H1 (cell line): ENCODE measurements around the gene SERPING1. TPM values are rescaled to one million over a fixed set of nuclear protein-coding genes. Genes with fewer than 3 reads are reported as not detected.

ENCODE experiments used
- CBX5 ChIP-seq: fragments of 300-800, 300-1000 bp; sonication (generic); IDR thresholded peaks from 2 replicates; pipeline ENCODE4 v1.7.1; 2016; ENCODE audit warnings: antibody characterized with exemption, low read length, low read depth
- CHD2 ChIP-seq: IDR thresholded peaks from 2 replicates; pipeline ENCODE4 v1.6.1; 2012; ENCODE audit warnings: low read length, improper control_type of control experiment
- EZH2 ChIP-seq: fragments of 200-600 bp; sonication (generic); IDR thresholded peaks from 2 replicates; pipeline ENCODE4 v1.7.1; 2012; ENCODE audit warnings: low read depth, mild to moderate bottlenecking, moderate library complexity, low read length, inconsistent platforms; ENCODE audit not compliant: severe bottlenecking
- JUN ChIP-seq: IDR thresholded peaks from 2 replicates; pipeline ENCODE4 v1.6.1; 2011; ENCODE audit warnings: low read depth, mild to moderate bottlenecking, improper control_type of control experiment, low read length
- JUND ChIP-seq: IDR thresholded peaks from 2 replicates; pipeline ENCODE4 v1.6.1; 2011; ENCODE audit warnings: mild to moderate bottlenecking, improper control_type of control experiment, low read length
- KDM1A ChIP-seq: fragments of 200-600, 300-600 bp; sonication (generic); IDR thresholded peaks from 2 replicates; pipeline ENCODE4 v1.7.1; 2016; ENCODE audit warnings: mild to moderate bottlenecking, low read length, borderline replicate concordance
- PHF8 ChIP-seq: fragments of 200-600 bp; sonication (generic); conservative IDR thresholded peaks from 2 replicates; pipeline ENCODE4 v1.7.1; 2012; ENCODE audit warnings: low read depth, mild to moderate bottlenecking, inconsistent platforms, low read length, moderate library complexity
- RAD21 ChIP-seq, 2 experiments: IDR thresholded peaks in 1 of 2; conservative IDR thresholded peaks in 1 of 2; 2 replicates each; pipeline ENCODE4 v1.6.1; 2011; ENCODE audit warnings: low read depth in 2 of 2, low read length in 2 of 2, improper control_type of control experiment in 1 of 2, inconsistent platforms in 1 of 2, mild to moderate bottlenecking in 1 of 2, moderate library complexity in 1 of 2
- RXRA ChIP-seq: IDR thresholded peaks from 2 replicates; pipeline ENCODE4 v1.6.1; 2011; ENCODE audit warnings: low read depth, mild to moderate bottlenecking, low read length, moderate library complexity; ENCODE audit not compliant: insufficient read depth
- TEAD4 ChIP-seq: IDR thresholded peaks from 2 replicates; pipeline ENCODE4 v1.6.1; 2012; ENCODE audit warnings: low read depth, low read length, inconsistent platforms, mixed read lengths
- YY1 ChIP-seq: IDR thresholded peaks from 2 replicates; pipeline ENCODE4 v1.6.1; 2011; ENCODE audit warnings: low read depth, mild to moderate bottlenecking, low read length
- polyA plus RNA-seq, 7 experiments: library from polyadenylated mRNA; depleted of rRNA in 3 of 7; stranded (reverse) in 5 of 7; unstranded in 2 of 7; fragments of >200 nt in 5 of 7; fragments of 200-250 nt in 2 of 7; gene quantifications; 1 replicate in 5 of 7; 2 replicates in 1 of 7; 4 replicates in 1 of 7; pipeline versions ENCODE4 v1.2.1 to v1.2.3, GENCODE V29; 2011 to 2013; ENCODE audit warnings: missing spikeins in 2 of 7, mixed read lengths in 2 of 7
- total RNA-seq: library from RNA; stranded (reverse); fragmentation: NEBNext Ultra II Directional; extraction: Animal tissue kit (Norgen Biotek cat#: 25700); gene quantifications from 2 replicates; pipeline ENCODE4 v1.2.1, GENCODE V29; 2021

The SERPING1 gene
- total and polyA plus RNA-seq, 2 of the 8 experiments (the other 6 are each of a cell fraction or from before 2014, with no cell fraction given): 50.9 to 54.8 TPM

DNA sequence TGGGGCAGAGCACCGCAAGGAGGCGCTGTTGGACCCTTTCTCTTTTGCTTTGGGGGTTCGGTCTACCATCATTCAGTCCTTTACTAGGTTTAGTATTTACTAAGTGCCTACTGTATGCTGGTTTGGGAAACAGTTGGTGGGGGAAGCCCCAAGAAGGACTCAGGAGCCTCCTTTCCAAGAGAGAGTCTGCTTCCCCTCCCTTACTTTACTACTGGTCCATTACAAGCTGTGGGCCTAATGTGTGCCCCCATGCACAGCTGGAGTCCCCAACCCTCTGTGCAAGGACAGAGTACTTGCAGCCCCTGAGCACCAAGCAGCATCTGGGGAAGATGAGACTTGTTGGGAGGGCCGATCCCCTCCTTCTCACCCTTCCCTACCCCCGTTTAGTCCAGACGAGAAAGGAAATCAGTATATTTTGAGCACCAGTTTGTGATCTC lies 29.1 kb upstream of the SERPING1 start (continued):
- TF ChIP-seq RAD21 (IDR thresholded peaks at IDR 0.05 in 1 of 2, conservative IDR thresholded peaks at IDR 0.05 in 1 of 2; ENCODE audit: low read depth in 2 of 2, low read length in 2 of 2) (peak; percentile 92 to 93), JUN (no peak), YY1 (peak; percentile 35; the same call in 1 of the 2 replicates), CBX5 (no peak), CHD2 (no peak), RXRA (no peak), JUND (no peak), PHF8 (no peak; the same call in 1 of the 2 replicates), KDM1A (peak; percentile 39; the same call in 1 of the 2 replicates), EZH2 (no peak), TEAD4 (no peak)
